HG02763 (cell line): ENCODE data around the gene GOLGA8B.
"Not testable (repeated sequence)": the region's sequence is repeated elsewhere in the genome, so short reads cannot be mapped to it uniquely, and the experiment has no call there.

Experiments
- ATAC-seq: cut with Tn5 transposase; IDR thresholded peaks from one replicate; pipeline ENCODE4 v1.9.1; 2021; ENCODE audit warnings: mild to moderate bottlenecking, moderate library complexity; ENCODE audit not compliant: unreplicated experiment

GOLGA8B gene

GRCh38 chr15:34564711-34565110 lies 18.7 kb downstream of the GOLGA8B start:
- ATAC-seq: not testable (repeated sequence)

- ATAC-seq: not testable (repeated sequence)
These were observed 22.6 kb downstream of the GOLGA8B start for GRCh38 chr15:34560814-34561213.

- ATAC-seq: not testable (repeated sequence)
These were observed 23.7 kb downstream of the GOLGA8B start for GRCh38 chr15:34559764-34560163.

- ATAC-seq: not testable (repeated sequence)
These were observed 28.3 kb downstream of the GOLGA8B start for GRCh38 chr15:34555162-34555561.

- not testable (repeated sequence) for ATAC-seq
These were observed 28.7 kb downstream of the GOLGA8B start for GRCh38 chr15:34554716-34555115.

- ATAC-seq: not testable (repeated sequence)
These were observed 29.3 kb downstream of the GOLGA8B start for GRCh38 chr15:34554126-34554525.

GRCh38 chr15:34550129-34550528 lies 33.3 kb downstream of the GOLGA8B start:
- not testable (repeated sequence) for ATAC-seq

- not testable (repeated sequence) for ATAC-seq
These were observed 34.1 kb downstream of the GOLGA8B start for GRCh38 chr15:34549381-34549809.

- not testable (repeated sequence) for ATAC-seq
These were observed 39.4 kb downstream of the GOLGA8B start for GRCh38 chr15:34543860-34544649.

- ATAC-seq: not testable (repeated sequence)
These were observed 47.6 kb downstream of the GOLGA8B start for GRCh38 chr15:34535857-34536256.
